GM18858 (cell line): ENCODE measurements around the gene RELL1.

ENCODE experiments used
- ATAC-seq: cut with Tn5 transposase; IDR thresholded peaks from one replicate; pipeline ENCODE4 v1.9.1; 2021; ENCODE audit not compliant: unreplicated experiment

Gene RELL1, protein sequence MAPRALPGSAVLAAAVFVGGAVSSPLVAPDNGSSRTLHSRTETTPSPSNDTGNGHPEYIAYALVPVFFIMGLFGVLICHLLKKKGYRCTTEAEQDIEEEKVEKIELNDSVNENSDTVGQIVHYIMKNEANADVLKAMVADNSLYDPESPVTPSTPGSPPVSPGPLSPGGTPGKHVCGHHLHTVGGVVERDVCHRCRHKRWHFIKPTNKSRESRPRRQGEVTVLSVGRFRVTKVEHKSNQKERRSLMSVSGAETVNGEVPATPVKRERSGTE

GRCh38 chr4:37686373-37687193 is at the start of gene RELL1:
TSS of gene RELL1 (minus strand) at chr4:37686376. CDS start at chr4:37686287, 89 bp downstream.
- peak; percentile 58 for ATAC-seq

- ATAC-seq: no peak
These were observed 49.4 kb upstream of the RELL1 start for GRCh38 chr4:37735578-37735977.

GRCh38 chr4:37734989-37735388 is 48.8 kb upstream of the RELL1 start:
- ATAC-seq: no peak

DNA sequence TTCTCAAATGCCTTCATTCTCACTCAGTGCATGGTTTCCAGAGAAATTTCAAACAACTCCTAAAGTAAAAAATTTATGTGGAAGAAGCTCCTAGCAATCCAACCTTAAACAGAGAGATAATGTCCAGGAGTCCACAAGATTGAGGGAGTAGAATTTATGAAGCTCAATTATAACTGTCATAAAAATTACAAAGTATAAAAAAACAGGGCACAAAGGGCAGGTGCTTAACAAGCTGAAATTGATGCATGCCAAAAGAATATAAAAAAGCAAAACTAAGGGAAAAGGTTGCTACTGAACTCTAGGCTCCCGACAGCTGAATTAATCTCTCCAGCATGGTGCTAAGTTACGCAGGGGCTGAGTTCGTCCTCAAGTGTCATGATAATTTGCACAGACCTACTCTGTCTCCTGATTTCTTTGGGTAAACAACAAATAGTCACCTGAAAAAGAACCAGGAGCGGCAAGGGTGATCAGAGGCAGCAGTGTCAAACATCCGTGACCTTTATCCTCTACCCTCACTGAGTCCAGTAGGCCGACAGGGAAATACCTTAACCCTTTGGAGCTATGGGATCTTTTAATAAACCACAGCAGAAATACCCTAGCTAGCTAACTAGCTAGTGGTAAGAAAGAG is 47.2 kb upstream of the RELL1 start:
- no peak for ATAC-seq

- peak; percentile 93 for ATAC-seq
These were observed 46.5 kb upstream of the RELL1 start for GRCh38 chr4:37732526-37733186.

DNA sequence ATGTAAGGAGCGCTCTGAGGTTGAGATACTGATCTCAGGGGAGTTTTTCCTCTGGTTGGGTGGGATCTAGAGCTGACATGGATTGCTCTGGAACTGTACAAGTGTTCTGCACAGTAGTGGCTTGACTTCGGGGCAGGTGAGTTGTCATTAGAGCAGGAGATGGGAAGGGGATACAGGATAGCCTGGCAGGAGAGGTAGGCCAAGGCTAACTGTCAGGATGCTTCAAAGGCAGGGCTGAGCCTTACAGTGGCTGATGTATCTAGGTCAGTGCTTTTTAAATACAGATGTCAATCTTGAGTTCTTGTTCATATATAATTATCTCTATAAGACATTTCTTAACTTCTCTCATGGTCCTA is 43.5 kb upstream of the RELL1 start:
- no peak for ATAC-seq

- no peak for ATAC-seq
These were observed 41.9 kb upstream of the RELL1 start for GRCh38 chr4:37728064-37728463.

- ATAC-seq: no peak
These were observed 41.5 kb upstream of the RELL1 start for GRCh38 chr4:37727635-37728034.

GRCh38 chr4:37726666-37727065 is 40.5 kb upstream of the RELL1 start:
- ATAC-seq: no peak

DNA sequence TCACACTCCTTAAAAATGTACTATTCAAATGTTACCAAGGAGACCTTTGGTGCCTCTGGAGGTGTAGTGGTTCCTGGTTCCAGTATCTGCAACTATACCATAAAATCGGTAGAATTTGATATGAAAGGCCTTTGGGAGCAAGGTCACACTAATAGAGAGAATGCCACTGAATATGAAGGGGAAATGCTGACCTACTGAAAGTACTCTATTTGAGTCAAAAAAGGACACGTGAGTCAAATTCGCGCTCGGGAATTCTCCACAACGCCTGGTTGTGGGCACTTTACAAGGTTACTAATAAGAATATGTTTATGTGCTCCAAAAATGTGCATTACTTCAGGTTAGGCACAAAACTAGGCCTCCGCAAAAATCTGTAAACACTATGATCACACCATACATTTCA is 39.5 kb upstream of the RELL1 start:
- peak; percentile 46 for ATAC-seq

GRCh38 chr4:37723067-37723466 is 36.9 kb upstream of the RELL1 start:
- ATAC-seq: no peak

DNA sequence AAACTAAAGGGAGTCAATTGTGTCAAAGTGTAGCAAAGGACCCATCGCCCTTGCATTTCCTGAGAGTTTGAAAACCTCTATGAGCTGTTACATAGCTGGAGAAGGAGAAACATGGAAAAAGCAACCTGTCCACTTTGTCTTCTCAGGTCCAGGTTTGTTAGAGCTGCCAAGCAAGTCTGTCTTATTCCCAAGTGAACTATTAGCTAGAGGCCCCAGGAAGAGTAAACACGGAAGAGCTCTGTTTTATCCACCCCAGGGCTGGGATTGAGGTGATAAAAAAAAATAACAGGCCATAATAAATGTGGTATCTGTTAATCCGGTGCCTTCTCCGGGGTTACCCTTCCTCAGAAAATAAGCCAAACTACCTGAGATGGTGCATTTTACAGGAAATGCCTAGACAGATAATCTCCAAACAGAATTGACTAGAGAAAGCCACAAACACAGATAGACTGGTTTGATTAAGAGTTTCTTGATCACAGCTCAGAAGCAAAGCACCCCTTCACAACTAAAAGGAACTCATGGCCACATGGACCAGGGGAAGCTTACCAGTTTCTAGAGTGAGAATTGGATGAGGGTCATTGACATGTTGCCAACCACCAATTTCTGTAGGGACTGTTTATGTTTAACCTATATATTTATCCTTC is 35.9 kb upstream of the RELL1 start:
- no peak for ATAC-seq

GRCh38 chr4:37719021-37719420 is 32.8 kb upstream of the RELL1 start:
- ATAC-seq: no peak

GRCh38 chr4:37717576-37717975 is 31.4 kb upstream of the RELL1 start:
- ATAC-seq: no peak

DNA sequence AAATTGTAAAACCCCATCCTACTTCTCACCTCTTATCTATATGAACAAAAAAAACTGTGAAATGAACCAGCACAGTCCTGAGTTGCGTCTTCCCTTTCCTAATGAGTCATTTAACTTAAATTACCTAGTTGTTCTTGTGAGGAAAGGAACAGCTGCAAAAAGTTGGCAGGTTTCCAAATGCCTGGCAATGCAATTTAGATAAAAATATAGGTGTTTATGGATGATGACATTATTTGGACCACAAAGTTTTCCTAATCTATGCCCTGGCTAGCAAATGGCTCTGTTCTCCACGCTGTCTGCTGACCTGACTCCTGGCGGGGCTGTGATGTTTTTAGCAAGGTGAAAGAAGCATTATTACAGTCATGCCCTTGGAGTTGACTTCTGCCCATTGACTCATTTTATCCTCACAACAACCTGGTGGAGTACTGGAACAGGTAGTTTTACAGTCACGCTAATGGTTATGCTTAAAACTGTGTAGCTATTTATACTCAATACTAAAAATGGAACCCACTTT is 29.8 kb upstream of the RELL1 start:
- peak; percentile 84 for ATAC-seq

- no peak for ATAC-seq
These were observed 24.3 kb upstream of the RELL1 start for GRCh38 chr4:37710491-37710890.

GRCh38 chr4:37706032-37706431 is 19.9 kb upstream of the RELL1 start:
- ATAC-seq: no peak

DNA sequence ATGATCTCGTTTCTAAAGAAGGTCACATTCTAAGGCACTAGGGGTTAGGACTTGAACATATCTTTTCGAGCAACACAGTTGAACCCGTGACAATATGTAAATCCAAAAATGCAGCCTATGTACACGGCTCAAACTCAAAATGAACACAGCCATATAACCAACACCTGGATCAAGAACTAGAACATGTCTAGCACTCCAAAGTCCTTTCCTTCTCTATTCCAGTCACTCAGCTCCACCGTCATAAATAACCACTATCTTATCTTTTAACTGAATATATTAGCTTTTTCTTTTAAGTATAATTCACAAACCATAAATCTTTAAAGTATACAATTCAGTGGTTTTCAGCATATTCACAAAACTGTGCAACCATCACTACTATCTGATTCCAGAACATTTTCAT is 19.4 kb upstream of the RELL1 start:
- no peak for ATAC-seq

DNA sequence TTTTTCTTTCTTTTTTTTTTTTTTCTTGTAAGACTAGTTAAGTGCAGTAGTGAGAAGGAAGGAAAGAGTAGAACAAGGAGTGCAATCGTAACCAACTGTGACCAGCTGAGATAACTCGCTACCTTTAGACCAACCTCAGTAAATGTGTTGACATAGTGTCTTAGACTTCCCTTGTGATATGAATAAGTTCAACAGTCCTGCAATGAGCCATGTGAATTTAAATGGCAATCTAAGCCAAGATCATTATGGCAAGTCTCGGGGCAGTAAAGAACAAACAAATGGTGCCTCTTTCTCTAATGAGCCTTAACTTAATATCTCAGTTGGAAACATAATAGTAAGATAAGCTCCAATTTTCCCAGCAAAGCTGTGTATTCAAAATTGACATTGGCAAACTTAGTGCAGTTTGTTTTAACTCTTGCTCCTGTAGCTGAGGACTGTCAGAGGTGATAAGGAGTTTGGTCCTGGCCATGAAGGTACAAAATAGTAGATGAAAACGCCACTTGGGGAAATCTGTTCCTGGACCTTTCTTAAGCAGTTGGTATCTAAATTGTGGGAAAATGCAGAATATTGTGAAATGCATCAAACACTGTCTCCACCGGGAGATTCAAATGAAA is 13.8 kb upstream of the RELL1 start:
- no peak for ATAC-seq

DNA sequence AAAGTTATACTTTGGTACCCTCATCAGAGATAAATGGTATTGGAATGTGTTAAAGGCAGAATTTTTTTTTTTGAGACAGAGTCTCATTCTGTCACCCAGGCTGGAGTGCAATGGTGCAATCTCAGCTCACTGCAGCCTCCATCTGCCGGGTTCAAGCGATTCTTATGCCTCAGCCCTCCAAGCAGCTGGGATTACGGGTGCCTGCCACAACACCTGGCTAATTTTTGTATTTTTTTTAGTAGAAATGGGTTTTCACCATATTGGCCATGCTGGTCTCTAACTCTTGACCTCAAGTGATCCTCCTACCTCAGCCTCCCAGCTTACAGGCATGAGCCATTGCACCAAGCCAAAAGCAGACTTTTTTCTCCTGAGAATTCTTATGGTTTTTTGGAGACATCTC is 11.4 kb upstream of the RELL1 start:
- no peak for ATAC-seq
